SK-N-SH (cell line): ENCODE measurements around the gene ST8SIA6. TPM values are rescaled to one million over a fixed set of nuclear protein-coding genes. Genes with fewer than 3 reads are reported as not detected.
"Not testable (repeated sequence)": the region's sequence is repeated elsewhere in the genome, so short reads cannot be mapped to it uniquely, and the experiment has no call there.

ENCODE experiments used
- CTCF ChIA-PET: fragments of 300-600, 350-600 bp; formaldehyde crosslinking; extraction: SDS; loops from one replicate; lab custom pipeline; 2021; lab: Yijun Ruan, JAX
- POLR2A ChIA-PET: fragments of 350-600 bp; sonication (Branson Sonifier 250); formaldehyde crosslinking; extraction: SDS; loops from one replicate; lab custom pipeline; 2020; ENCODE audit warnings: antibody characterized with exemption, inconsistent platforms; lab: Yijun Ruan, JAX
- DNase-seq: peaks from one replicate; pipeline ENCODE4 v3.0.0; 2012
- H2AFZ ChIP-seq: fragments of 200-600 bp; sonication (generic); 2 replicates; pipeline ENCODE4 v1.8.1; 2016; ENCODE audit warnings: antibody characterized with exemption, mild to moderate bottlenecking, low read depth
- H3F3A ChIP-seq: fragments of 200-600 bp; sonication (generic); replicated peaks from 2 replicates; pipeline ENCODE3; 2016; ENCODE audit warnings: antibody characterized with exemption, mild to moderate bottlenecking; ENCODE audit not compliant: insufficient read depth
- H3K27ac ChIP-seq, 2 experiments: fragments of 200-500 bp in 1 of 2; fragments of 200-600 bp in 1 of 2; sonication (Bioruptor generic) in 1 of 2; sonication (generic), shearing (Covaris generic) in 1 of 2; 2 replicates each; pipeline versions ENCODE4 v1.5.1 to v1.6.1; 2014 to 2016; ENCODE audit warnings: low read depth in 2 of 2, inconsistent platforms in 1 of 2, low read length in 1 of 2, mild to moderate bottlenecking in 1 of 2, mixed read lengths in 1 of 2
- H3K27me3 ChIP-seq: fragments of 200-600 bp; sonication (generic), shearing (Covaris generic); 2 replicates; pipeline ENCODE4 v1.6.1; 2016; ENCODE audit warnings: mixed run types; ENCODE audit not compliant: insufficient read depth
- H3K36me3 ChIP-seq, 2 experiments: fragments of 200-500 bp in 1 of 2; fragments of 200-600 bp in 1 of 2; sonication (Bioruptor generic) in 1 of 2; sonication (generic) in 1 of 2; replicated peaks in 1 of 2; 2 replicates each; pipeline versions ENCODE3 to v1.5.1; 2014 to 2016; ENCODE audit warnings: low read length in 1 of 2, mild to moderate bottlenecking in 1 of 2; ENCODE audit not compliant: insufficient read depth in 2 of 2, control insufficient read depth in 1 of 2
- H3K4me1 ChIP-seq, 2 experiments: fragments of 200-500 bp in 1 of 2; fragments of 200-600 bp in 1 of 2; sonication (Bioruptor generic) in 1 of 2; sonication (generic), shearing (Covaris generic) in 1 of 2; 2 replicates each; pipeline versions ENCODE4 v1.5.1 to v1.6.1; 2014 to 2016; ENCODE audit warnings: low read depth in 1 of 2, low read length in 1 of 2, mixed run types in 1 of 2; ENCODE audit not compliant: insufficient read depth in 2 of 2, control insufficient read depth in 1 of 2
- H3K4me2 ChIP-seq: fragments of 200-600 bp; sonication (generic), shearing (Covaris generic); 2 replicates; pipeline ENCODE4 v1.6.1; 2017; ENCODE audit warnings: mixed run types
- H3K4me3 ChIP-seq, 2 experiments: fragments of 200-500 bp in 1 of 2; fragments of 200-600 bp in 1 of 2; sonication (Bioruptor generic) in 1 of 2; sonication (generic), shearing (Covaris generic) in 1 of 2; 2 replicates each; pipeline versions ENCODE4 v1.5.1 to v1.8.1; 2014 to 2016; ENCODE audit warnings: low read depth in 2 of 2, inconsistent platforms in 1 of 2, low read length in 1 of 2, mild to moderate bottlenecking in 1 of 2, mixed read lengths in 1 of 2, moderate library complexity in 1 of 2
- H3K79me2 ChIP-seq: fragments of 200-600 bp; sonication (generic); 2 replicates; pipeline ENCODE4 v1.8.1; 2017; ENCODE audit warnings: mild to moderate bottlenecking; ENCODE audit not compliant: insufficient read depth
- H3K9ac ChIP-seq: fragments of 200-600 bp; sonication (generic); 2 replicates; pipeline ENCODE4 v1.6.1; 2017; ENCODE audit warnings: mixed run types
- H3K9me2 ChIP-seq: fragments of 200-600 bp; sonication (generic); 2 replicates; pipeline ENCODE4 v1.6.1; 2017; ENCODE audit warnings: mixed run types
- H3K9me3 ChIP-seq: fragments of 200-600 bp; sonication (generic); 2 replicates; pipeline ENCODE4 v1.6.1; 2017; ENCODE audit warnings: mixed run types, mild to moderate bottlenecking, moderate library complexity
- H4K20me1 ChIP-seq: fragments of 200-600 bp; sonication (generic); 2 replicates; pipeline ENCODE4 v1.6.1; 2017; ENCODE audit warnings: mild to moderate bottlenecking, mixed run types; ENCODE audit not compliant: insufficient read depth
- CHD2 ChIP-seq: fragments of 150-350 bp; IDR thresholded peaks from 2 replicates; pipeline ENCODE4 v1.6.1; 2018; ENCODE audit warnings: low read length; ENCODE audit not compliant: partially characterized antibody
- POLR2AphosphoS5 ChIP-seq: IDR thresholded peaks from 2 replicates; pipeline ENCODE4 v1.6.1; 2012; ENCODE audit warnings: low read depth, low read length
- SMC3 ChIP-seq: IDR thresholded peaks from 2 replicates; pipeline ENCODE4 v1.6.1; 2012; ENCODE audit warnings: low read depth, low read length, improper control_type of control experiment
- WGBS: methylation state at CpG from one replicate; pipeline ENCODE4 v1.1.6; 2017; ENCODE audit warnings: low lambda C conversion rate; 5-methylcytosine and 5-hydroxymethylcytosine counted together
- polyA plus RNA-seq, 3 experiments: library from polyadenylated mRNA; depleted of rRNA; stranded (reverse); fragments of >200 nt; gene quantifications; 2 replicates each; pipeline ENCODE4 v1.2.3, GENCODE V29; 2012
- TF ChIP-seq, protein P1 (sequence below): fragments of 150-350 bp; IDR thresholded peaks from 2 replicates; pipeline ENCODE4 v1.6.1; 2016; ENCODE audit warnings: mild to moderate bottlenecking, low read depth, low read length
- TF ChIP-seq, protein P2 (sequence below): IDR thresholded peaks from 2 replicates; pipeline ENCODE4 v1.4.0; 2012; ENCODE audit warnings: low read depth, borderline replicate concordance

ST8SIA6 gene
- polyA plus RNA-seq, 1 of the 3 experiments (the other 2 are of a cell fraction): 0.03 TPM

DNA sequence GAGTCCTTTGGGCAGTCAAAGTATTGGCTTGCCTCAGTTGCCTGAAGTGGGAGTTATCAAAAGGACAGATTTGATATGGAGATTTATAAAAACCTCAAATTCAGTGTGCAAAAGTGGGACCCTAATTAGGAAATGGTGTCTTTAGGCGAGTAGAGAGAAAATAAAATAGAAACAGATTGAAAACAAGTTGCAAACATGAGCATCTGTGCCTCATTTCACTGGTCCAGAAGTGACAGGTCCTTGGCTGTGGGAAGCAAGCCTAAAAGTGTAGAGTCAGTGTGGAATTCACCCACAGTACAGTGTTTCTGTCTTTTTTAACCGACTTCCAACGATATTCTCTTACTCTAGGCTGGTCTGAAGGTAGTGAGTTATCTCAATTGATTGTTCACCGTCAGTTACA is 51.2 kb downstream of the ST8SIA6 start:
- no peaks in the 10 kb centered on the region for H3K36me3 ChIP-seq
- no peaks in the 10 kb centered on the region for H4K20me1 ChIP-seq
- no peaks in the 10 kb centered on the region for H3K79me2 ChIP-seq
- ChIA-PET CTCF (no interaction called here), POLR2A (interaction anchor here (0.7 kb wide), 1 partner anchor 80 kb away, joined by 6 read pairs; no protein-coding TSS in a partner anchor)
- H2AFZ ChIP-seq: no peak overlapping the region
- WGBS: 61% methylated on average over 4 of the region's 4 CpGs
- H3K4me1 ChIP-seq: peaks cover 0 to 2% of the 10 kb centered on the region in 2 experiments; a peak in 1 of 4 replicates
- DNase-seq: no peak
- no peak overlapping the region for H3K9ac ChIP-seq
- H3F3A ChIP-seq: no peaks in the 10 kb centered on the region
- H3K27ac ChIP-seq: no peak overlapping the region
- H3K4me2 ChIP-seq: no peak overlapping the region
- no peak for TF ChIP-seq CHD2
- TF ChIP-seq, all 33 proteins: peak for 0
- Histone ChIP-seq H3K4me3 (no peak overlapping the region), H3K9me2 (no peaks in the 10 kb centered on the region), H3K27me3 (no peaks in the 10 kb centered on the region), H3K9me3 (no peaks in the 10 kb centered on the region)

DNA sequence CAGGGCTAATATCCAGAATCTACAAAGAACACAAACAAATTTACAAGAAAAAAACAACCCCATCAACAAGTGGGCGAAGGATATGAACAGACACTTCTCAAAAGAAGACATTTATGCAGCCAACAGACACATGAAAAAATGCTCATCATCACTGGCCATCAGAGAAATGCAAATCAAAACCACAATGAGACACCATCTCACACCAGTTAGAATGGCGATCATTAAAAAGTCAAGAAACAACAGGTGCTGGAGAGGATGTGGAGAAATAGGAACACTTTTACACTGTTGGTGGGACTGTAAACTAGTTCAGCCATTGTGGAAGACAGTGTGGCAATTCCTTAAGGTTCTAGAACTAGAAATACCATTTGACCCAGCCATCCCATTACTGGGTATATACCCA is 52.4 kb downstream of the ST8SIA6 start:
- POLR2A ChIA-PET, CTCF ChIA-PET, DNase-seq: not testable (repeated sequence)

DNA sequence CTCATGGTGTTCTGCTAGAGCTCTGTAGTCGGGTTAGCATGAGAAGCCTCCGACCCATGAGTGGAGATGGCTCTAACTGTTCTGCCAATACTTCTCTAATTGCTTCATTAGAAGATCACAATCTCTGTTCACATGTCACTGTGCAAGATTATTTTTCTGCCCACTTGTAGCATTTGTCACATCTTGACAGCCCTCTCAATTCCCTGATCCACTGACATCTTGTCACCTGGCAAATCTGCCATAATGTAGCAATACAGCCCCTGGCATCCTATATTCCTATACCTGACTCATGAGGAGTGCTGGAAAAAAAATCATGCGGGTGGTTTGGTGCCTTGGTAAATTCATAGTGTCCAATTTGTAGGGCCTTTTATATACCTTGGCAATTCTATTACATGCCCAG is 58.4 kb downstream of the ST8SIA6 start:
- Histone ChIP-seq H3K27me3 (peaks cover 6% of the 10 kb centered on the region; the same call in 1 of the 2 replicates), H3K9me3 (no peaks in the 10 kb centered on the region), H3K4me2 (no peak overlapping the region), H3K27ac (no peak overlapping the region), H3K9me2 (no peaks in the 10 kb centered on the region), H3K9ac (no peak overlapping the region), H3K36me3 (no peaks in the 10 kb centered on the region), H3F3A (no peaks in the 10 kb centered on the region), H3K79me2 (no peaks in the 10 kb centered on the region), H2AFZ (no peak overlapping the region), H4K20me1 (no peaks in the 10 kb centered on the region), H3K4me1 (no peaks in the 10 kb centered on the region), H3K4me3 (no peak overlapping the region)
- ChIA-PET POLR2A (no interaction called here), CTCF (no interaction called here)
- no peak for DNase-seq
- 89% methylated on average over 3 of the region's 3 CpGs for WGBS
- TF ChIP-seq, protein P1, sequence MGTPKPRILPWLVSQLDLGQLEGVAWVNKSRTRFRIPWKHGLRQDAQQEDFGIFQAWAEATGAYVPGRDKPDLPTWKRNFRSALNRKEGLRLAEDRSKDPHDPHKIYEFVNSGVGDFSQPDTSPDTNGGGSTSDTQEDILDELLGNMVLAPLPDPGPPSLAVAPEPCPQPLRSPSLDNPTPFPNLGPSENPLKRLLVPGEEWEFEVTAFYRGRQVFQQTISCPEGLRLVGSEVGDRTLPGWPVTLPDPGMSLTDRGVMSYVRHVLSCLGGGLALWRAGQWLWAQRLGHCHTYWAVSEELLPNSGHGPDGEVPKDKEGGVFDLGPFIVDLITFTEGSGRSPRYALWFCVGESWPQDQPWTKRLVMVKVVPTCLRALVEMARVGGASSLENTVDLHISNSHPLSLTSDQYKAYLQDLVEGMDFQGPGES: no peak
- TF ChIP-seq, protein P2, sequence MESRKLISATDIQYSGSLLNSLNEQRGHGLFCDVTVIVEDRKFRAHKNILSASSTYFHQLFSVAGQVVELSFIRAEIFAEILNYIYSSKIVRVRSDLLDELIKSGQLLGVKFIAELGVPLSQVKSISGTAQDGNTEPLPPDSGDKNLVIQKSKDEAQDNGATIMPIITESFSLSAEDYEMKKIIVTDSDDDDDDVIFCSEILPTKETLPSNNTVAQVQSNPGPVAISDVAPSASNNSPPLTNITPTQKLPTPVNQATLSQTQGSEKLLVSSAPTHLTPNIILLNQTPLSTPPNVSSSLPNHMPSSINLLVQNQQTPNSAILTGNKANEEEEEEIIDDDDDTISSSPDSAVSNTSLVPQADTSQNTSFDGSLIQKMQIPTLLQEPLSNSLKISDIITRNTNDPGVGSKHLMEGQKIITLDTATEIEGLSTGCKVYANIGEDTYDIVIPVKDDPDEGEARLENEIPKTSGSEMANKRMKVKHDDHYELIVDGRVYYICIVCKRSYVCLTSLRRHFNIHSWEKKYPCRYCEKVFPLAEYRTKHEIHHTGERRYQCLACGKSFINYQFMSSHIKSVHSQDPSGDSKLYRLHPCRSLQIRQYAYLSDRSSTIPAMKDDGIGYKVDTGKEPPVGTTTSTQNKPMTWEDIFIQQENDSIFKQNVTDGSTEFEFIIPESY: no peak
- TF ChIP-seq SMC3 (no peak), POLR2AphosphoS5 (no peak)

More for the DNA sequence above, 52.4 kb downstream of the ST8SIA6 start:
- not testable (repeated sequence) for H3K9me3 ChIP-seq, H3K4me3 ChIP-seq, H3K4me1 ChIP-seq, H3K79me2 ChIP-seq, H3K27me3 ChIP-seq, H3K9me2 ChIP-seq, H3K4me2 ChIP-seq, H3F3A ChIP-seq, H4K20me1 ChIP-seq, H3K9ac ChIP-seq, H3K27ac ChIP-seq, H2AFZ ChIP-seq, H3K36me3 ChIP-seq
- WGBS: 38% methylated on average over 1 of the region's 2 CpGs
